GM18507 (cell line): ENCODE results near the gene NEU3.
"Not testable (repeated sequence)": the region's sequence is repeated elsewhere in the genome, so short reads cannot be mapped to it uniquely, and the experiment has no call there.

Experiments
- DNase-seq: peaks from one replicate; pipeline ENCODE4 v3.0.0; 2011; ENCODE audit warnings: low read depth; ENCODE audit not compliant: insufficient read length; ENCODE audit errors: extremely low spot score
- FAIRE-seq: peaks from 2 replicates; lab custom pipeline; 2011; peaks lifted over from hg19 to GRCh38; lab: Jason Lieb, UNC

NEU3 gene

GRCh38 chr11:74988541-74989259, at the start of gene NEU3:
Gene NEU3 (plus strand): TSS chr11:74988933. CDS start chr11:74989061, 128 bp downstream.
- DNase-seq = peak; percentile 76
- peak; percentile 84 for FAIRE-seq

GRCh38 chr11:74941492-74941891, 47.2 kb upstream of the NEU3 start:
- no peak for FAIRE-seq
- DNase-seq = no peak

GRCh38 chr11:74942073-74942759, 46.5 kb upstream of the NEU3 start:
- no peak for DNase-seq
- no peak for FAIRE-seq

- no peak for FAIRE-seq
- DNase-seq = no peak
These were observed 40.2 kb upstream of the NEU3 start for GRCh38 chr11:74948546-74948897.

GRCh38 chr11:74948898-74949752, 39.6 kb upstream of the NEU3 start, which contains the start of the genes SPCS2 and XRRA1:
Gene SPCS2 (plus strand): TSS chr11:74949266. CDS start chr11:74949286, 20 bp downstream.
Gene XRRA1 (minus strand): TSS chr11:74949091. CDS start chr11:74940878, 8,213 bp downstream.
- FAIRE-seq (peak; percentile 98), DNase-seq (peak; percentile 91)

GRCh38 chr11:74949753-74950137, 39.0 kb upstream of the NEU3 start:
- DNase-seq (no peak), FAIRE-seq (no peak)

- FAIRE-seq (peak; percentile 76), DNase-seq (no peak)
These were observed 38.3 kb upstream of the NEU3 start for GRCh38 chr11:74950374-74950969.

GRCh38 chr11:74951226-74951625, 37.5 kb upstream of the NEU3 start:
- DNase-seq = no peak
- no peak for FAIRE-seq

GRCh38 chr11:74952752-74953151, 36.0 kb upstream of the NEU3 start:
- FAIRE-seq = no peak
- no peak for DNase-seq

GRCh38 chr11:74953451-74953850, 35.3 kb upstream of the NEU3 start:
- peak; percentile 60 for FAIRE-seq

GRCh38 chr11:74954199-74954598, 34.5 kb upstream of the NEU3 start:
- FAIRE-seq = peak; percentile 21
- DNase-seq = no peak

More at GRCh38 chr11:74953451-74953850, 35.3 kb upstream of the NEU3 start:
- DNase-seq = no peak

GRCh38 chr11:74956397-74957015, 32.2 kb upstream of the NEU3 start:
- DNase-seq (no peak), FAIRE-seq (no peak)

- no peak for FAIRE-seq
- DNase-seq = no peak
These were observed 30.6 kb upstream of the NEU3 start for GRCh38 chr11:74957937-74958629.

GRCh38 chr11:74960128-74960527, 28.6 kb upstream of the NEU3 start:
- DNase-seq, FAIRE-seq: not testable (repeated sequence)

GRCh38 chr11:74966651-74967050, 22.1 kb upstream of the NEU3 start:
- FAIRE-seq = no peak
- no peak for DNase-seq

GRCh38 chr11:74970852-74971395, 17.8 kb upstream of the NEU3 start:
- no peak for DNase-seq
- FAIRE-seq = no peak

- no peak for DNase-seq
- FAIRE-seq = no peak
These were observed 17.3 kb upstream of the NEU3 start for GRCh38 chr11:74971424-74971823.

- no peak for FAIRE-seq
These were observed 10.7 kb upstream of the NEU3 start for GRCh38 chr11:74978041-74978440.

More at GRCh38 chr11:74978041-74978440, 10.7 kb upstream of the NEU3 start:
- no peak for DNase-seq
